CD4-positive, alpha-beta T cell treated with Interleukin-17A for 1 hour (primary cell): Measurements from ENCODE around the gene ERP27.

Experiments
- DNase-seq: peaks from one replicate; pipeline ENCODE4 v3.0.0-alpha.2; 2020

Gene ERP27

GRCh38 chr12:14896521-14897169, 41.7 kb downstream of the ERP27 start:
- no peak for DNase-seq

DNA sequence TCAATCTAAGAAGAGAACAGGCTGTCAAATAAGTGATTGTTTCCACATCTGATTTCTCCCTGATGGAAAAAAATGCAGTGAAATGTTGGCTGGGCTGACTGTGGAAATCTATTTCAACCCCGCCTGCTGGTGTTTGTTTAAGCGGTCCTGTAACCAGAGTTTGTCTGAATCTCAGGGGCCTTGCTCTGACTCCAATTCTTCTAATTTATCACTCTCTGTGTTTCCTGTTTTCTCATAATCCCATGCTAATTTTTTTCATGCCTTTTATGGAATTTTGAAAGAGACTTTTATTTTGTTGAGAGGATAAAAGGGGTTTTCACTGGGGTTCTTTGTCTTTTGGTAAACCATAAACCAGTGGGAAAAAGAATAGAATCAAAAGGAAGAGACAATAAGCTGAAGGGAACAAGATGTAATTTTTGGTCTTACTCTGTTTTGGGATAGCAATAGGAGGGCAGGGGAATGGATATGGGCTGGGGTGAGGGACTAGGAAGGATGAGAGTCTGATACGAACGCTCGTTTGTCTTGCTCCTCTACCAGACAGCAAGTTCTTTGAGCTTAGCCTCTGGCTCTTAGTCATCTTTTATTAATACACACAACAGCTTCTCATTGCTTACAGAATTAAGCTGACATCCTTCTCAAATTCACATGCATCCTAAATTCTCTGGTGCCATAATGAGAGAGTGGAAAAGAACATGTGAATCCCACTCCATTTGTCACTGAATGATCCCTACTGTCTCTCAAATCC, 44.7 kb downstream of the ERP27 start:
- DNase-seq: no peak

DNA sequence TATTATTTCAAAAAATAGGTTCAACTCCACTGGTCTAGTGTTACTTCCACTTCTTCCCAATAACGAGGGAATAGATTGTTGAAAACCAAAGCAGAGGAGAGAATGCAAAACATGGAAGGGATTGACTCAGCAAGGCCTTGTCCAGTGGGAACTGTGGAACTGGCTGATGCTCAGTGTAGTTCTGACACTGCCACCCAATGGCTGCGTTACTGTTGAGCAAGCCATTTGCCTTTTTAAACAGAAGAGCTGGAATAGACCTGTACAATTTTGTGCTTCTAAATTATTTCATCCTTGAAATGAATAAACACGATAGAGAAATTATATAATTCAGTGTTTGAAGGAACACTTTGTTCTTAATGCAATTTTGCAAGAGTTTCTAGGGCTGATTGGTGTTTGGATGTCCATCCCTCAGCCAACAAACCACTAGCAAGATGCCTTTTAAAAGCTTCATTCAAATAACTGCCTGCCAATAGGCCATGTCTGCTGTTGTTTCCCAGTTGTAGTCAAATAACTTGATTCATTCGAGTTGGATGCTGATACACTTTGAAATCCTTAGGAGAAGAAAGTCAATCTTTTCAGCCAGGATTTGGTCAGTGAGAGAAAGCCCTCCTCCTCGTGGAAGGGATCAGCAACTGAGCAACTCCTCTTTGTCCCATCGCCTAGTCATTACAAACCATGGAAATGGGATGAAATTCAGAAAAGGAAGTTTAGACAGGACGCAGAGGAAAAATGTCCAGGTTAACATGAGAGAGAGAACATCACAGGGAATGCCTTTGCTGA, 45.4 kb downstream of the ERP27 start:
- DNase-seq: no peak

GRCh38 chr12:14890701-14891100, 47.6 kb downstream of the ERP27 start:
- no peak for DNase-seq

GRCh38 chr12:14886271-14886670, 52.1 kb downstream of the ERP27 start:
- no peak for DNase-seq

DNA sequence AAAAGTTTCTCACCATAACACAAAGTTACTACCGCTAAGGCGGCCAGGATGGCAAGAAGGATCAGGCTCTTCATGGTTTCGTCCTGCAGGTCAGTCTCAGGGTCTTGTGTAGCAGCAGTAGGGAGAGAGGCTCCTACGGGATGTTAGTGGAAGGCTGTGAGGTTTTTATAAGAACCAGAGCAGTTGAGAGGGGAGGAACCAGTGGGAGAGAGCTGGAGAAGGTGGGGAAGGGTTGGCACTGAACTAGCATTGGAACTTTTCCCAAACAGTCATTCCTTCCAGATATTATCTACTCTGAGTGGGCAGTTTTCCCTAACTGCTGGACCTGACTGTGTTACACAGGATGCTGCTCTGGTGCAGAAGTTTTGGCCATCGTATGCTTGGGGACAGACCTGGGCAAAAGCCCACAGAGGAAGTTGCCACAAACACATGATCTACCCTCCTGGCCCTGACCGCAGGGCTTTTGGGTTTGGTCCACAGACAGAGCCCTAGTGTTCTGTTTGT, 52.6 kb downstream of the ERP27 start, which contains the start of gene MGP:
Gene MGP (minus strand): TSS at position 137 of the 504 bp plus-strand sequence. CDS start 63 bp downstream, at position 74.
- DNase-seq: no peak

DNA sequence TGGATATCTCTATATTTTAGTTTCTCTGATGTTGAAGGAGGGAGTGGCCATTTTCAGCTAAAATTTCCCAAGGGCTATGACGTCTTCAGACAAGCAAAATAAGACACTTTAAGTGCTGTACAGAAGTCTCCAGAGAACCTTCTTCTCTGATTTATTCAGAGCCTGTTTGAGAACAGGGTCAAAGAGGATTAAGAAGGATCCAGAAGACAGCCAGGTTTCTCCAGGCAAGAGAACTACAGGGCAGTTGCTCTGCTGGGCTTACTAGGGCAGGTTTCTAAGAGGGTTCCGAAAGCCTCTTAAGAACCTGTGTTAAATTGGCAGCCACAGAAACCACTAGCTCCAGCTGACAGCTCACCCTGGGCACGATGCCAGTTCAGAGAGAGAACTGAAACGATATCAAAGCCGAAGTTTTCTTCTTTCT, 53.9 kb downstream of the ERP27 start:
- peak; percentile 85 for DNase-seq

DNA sequence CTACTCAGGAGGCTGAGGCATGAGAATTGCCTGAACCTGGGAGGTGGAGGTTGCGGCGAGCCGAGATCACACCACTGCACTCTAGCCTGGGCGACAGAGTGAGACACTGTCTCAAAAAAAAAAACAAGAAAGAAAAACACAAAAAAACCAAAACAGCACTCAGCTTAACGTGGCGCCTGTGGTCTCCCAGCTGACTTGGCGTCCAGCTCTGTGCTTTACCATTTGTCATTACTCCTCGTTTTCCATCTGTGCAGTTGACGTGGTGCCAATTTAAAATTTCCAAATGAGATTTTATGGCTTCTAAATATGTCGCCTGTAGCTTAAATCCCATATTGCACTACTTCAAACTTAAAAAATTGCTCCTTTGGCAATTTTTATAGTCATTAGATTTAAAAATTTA, 54.7 kb downstream of the ERP27 start:
- DNase-seq: no peak

GRCh38 chr12:14880890-14881453, 57.4 kb downstream of the ERP27 start:
- DNase-seq: no peak

- DNase-seq: no peak
Measured at GRCh38 chr12:14879222-14879933, 59.0 kb downstream of the ERP27 start.

- DNase-seq: no peak
Measured at GRCh38 chr12:14878488-14878887, 59.8 kb downstream of the ERP27 start.

DNA sequence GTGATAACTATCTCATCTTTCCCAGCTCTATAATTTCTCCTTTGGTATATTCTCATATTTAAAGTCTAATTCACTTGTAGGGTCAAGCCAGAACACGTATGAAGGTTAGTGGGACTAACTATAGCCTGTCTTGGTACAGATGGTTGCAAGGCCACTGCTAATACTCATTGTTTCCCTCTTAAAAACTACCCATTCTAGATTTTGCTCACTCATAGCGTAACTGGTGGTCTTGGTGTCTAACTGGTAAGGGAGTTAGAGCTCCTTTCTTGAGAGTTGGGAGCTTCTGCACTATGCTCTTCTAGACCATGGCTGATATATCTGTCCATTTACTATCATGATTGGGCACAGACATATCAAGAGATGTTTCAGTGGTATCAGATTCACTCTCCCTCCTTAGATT, 61.5 kb downstream of the ERP27 start:
- no peak for DNase-seq

DNA sequence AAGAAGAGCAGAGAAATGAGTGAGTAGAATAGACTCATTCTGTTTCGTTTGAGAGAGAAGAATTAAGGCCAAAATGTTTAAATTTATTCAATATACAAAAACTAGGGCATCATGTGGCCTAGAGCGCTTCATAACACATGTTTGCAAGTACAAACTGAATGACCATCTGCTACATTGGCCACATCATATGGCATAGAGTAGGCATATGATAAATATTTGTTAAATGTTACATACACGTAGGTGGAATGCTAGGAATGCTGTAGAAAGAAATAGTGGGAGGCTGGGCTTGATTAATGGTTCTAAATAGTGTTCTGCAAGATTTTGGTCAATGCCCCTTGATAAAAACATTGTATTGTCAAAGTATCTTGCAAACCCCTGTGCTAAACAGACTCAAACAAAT, 63.5 kb downstream of the ERP27 start:
- DNase-seq: no peak

DNA sequence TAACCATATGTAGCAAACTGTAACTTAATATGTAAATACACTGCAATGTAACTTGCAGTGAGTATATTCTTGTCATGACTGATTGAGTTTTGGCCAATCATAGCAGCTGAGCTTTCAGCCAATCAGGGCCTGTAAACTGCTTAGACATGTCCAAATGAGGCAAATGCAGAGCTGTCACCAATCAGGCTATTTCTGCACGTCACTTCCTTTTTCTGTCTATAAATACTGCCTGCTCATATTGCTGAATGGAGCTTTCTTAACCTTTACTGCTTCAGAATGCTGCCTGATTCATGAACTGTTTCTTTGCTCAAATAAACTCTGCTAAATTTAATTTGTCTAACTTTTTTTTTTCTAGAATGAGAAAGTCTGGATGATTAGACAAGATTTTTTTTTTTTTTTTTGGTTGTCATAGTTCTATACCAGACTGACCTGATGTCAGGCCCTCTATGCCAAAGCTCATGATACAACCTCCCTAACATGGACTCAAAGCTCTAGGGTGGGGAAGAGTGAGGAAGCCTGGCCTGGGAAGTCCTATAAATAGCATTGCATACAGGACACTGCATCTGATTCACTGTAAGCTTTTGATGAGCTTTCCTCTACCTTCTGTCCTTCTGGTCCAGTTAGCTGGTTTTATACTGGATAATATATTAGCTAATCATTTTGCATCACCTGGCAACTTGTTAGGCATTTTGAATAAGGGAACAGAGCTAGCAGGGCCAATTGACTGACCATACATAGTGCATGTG, 64.7 kb downstream of the ERP27 start:
- no peak for DNase-seq

GRCh38 chr12:14871886-14872285, 66.5 kb downstream of the ERP27 start:
- DNase-seq: no peak

- DNase-seq: no peak
Measured at GRCh38 chr12:14871247-14871646, 67.1 kb downstream of the ERP27 start.

GRCh38 chr12:14868916-14869506, 69.3 kb downstream of the ERP27 start:
- no peak for DNase-seq
